ENCODE results near the gene TMEM147.
A peak's percentile ranks its signal among the peaks of the same experiment; 100 is the strongest.

TMEM147 gene

DNA sequence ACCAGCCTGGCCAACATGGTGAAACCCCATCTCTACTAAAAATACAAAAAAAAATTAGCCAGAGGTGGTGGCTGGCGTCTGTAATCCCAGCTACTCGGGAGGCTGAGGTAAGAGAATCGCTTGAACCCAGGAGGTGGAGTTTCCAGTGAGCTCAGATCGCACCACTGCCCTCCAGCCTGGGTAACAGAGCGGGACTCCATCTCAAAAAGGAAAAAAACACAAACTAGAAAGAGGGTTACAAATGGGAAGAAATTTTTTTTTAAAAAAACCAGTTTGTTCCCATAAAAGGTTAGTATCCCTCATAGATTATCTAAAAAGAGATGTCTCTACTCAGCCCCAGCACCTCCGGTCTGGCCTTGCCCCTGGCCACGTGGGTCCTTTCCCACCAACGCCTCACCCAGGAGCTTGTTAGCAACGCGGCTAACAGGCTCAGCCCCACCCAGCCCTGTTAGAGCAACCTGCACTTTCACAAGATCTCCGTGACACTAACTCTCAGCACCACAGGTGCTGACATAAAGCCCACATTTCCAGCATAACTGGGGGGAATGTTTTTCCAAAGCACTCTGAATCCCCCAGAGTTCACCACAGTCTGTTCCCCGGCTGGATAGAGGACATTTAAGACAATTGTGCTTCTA lies 36.3 kb upstream of the TMEM147 start (continued):
- TF ChIP-seq, protein P1, sequence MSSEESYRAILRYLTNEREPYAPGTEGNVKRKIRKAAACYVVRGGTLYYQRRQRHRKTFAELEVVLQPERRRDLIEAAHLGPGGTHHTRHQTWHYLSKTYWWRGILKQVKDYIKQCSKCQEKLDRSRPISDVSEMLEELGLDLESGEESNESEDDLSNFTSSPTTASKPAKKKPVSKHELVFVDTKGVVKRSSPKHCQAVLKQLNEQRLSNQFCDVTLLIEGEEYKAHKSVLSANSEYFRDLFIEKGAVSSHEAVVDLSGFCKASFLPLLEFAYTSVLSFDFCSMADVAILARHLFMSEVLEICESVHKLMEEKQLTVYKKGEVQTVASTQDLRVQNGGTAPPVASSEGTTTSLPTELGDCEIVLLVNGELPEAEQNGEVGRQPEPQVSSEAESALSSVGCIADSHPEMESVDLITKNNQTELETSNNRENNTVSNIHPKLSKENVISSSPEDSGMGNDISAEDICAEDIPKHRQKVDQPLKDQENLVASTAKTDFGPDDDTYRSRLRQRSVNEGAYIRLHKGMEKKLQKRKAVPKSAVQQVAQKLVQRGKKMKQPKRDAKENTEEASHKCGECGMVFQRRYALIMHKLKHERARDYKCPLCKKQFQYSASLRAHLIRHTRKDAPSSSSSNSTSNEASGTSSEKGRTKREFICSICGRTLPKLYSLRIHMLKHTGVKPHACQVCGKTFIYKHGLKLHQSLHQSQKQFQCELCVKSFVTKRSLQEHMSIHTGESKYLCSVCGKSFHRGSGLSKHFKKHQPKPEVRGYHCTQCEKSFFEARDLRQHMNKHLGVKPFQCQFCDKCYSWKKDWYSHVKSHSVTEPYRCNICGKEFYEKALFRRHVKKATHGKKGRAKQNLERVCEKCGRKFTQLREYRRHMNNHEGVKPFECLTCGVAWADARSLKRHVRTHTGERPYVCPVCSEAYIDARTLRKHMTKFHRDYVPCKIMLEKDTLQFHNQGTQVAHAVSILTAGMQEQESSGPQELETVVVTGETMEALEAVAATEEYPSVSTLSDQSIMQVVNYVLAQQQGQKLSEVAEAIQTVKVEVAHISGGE (tag by site-specific recombination; conservative IDR thresholded peaks at IDR 0.05; ENCODE audit: low read depth), result peak; percentile 93
- TF ChIP-seq ZNF548 (tag by site-specific recombination; IDR thresholded peaks at IDR 0.05), result 0 out of 2 replicates have a peak, but pooled peaks have one; percentile 21
- TF ChIP-seq KLF16 (tag by site-specific recombination; IDR thresholded peaks at IDR 0.05), result 0 out of 2 replicates have a peak, but pooled peaks have one; percentile 33
- TF ChIP-seq, protein P2, sequence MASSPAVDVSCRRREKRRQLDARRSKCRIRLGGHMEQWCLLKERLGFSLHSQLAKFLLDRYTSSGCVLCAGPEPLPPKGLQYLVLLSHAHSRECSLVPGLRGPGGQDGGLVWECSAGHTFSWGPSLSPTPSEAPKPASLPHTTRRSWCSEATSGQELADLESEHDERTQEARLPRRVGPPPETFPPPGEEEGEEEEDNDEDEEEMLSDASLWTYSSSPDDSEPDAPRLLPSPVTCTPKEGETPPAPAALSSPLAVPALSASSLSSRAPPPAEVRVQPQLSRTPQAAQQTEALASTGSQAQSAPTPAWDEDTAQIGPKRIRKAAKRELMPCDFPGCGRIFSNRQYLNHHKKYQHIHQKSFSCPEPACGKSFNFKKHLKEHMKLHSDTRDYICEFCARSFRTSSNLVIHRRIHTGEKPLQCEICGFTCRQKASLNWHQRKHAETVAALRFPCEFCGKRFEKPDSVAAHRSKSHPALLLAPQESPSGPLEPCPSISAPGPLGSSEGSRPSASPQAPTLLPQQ (tag by site-specific recombination; IDR thresholded peaks at IDR 0.05), result no peak
- TF ChIP-seq, protein P3, sequence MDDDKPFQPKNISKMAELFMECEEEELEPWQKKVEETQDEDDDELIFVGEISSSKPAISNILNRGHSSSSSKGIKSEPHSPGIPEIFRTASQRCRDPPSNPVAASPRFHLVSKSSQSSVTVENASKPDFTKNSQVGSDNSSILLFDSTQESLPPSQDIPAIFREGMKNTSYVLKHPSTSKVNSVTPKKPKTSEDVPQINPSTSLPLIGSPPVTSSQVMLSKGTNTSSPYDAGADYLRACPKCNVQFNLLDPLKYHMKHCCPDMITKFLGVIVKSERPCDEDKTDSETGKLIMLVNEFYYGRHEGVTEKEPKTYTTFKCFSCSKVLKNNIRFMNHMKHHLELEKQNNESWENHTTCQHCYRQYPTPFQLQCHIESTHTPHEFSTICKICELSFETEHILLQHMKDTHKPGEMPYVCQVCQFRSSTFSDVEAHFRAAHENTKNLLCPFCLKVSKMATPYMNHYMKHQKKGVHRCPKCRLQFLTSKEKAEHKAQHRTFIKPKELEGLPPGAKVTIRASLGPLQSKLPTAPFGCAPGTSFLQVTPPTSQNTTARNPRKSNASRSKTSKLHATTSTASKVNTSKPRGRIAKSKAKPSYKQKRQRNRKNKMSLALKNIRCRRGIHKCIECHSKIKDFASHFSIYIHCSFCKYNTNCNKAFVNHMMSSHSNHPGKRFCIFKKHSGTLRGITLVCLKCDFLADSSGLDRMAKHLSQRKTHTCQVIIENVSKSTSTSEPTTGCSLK (tag by site-specific recombination; IDR thresholded peaks at IDR 0.05), result no peak
- TF ChIP-seq EGR2 (tag by site-specific recombination; IDR thresholded peaks at IDR 0.05; ENCODE audit: low read depth), result 0 out of 2 replicates have a peak, but pooled peaks have one; percentile 14
- peak; percentile 55; the same call in 1 of the 2 replicates for TF ChIP-seq ZNF561 (tag by site-specific recombination; IDR thresholded peaks at IDR 0.05; ENCODE audit: borderline replicate concordance)
- TF ChIP-seq, protein P4, sequence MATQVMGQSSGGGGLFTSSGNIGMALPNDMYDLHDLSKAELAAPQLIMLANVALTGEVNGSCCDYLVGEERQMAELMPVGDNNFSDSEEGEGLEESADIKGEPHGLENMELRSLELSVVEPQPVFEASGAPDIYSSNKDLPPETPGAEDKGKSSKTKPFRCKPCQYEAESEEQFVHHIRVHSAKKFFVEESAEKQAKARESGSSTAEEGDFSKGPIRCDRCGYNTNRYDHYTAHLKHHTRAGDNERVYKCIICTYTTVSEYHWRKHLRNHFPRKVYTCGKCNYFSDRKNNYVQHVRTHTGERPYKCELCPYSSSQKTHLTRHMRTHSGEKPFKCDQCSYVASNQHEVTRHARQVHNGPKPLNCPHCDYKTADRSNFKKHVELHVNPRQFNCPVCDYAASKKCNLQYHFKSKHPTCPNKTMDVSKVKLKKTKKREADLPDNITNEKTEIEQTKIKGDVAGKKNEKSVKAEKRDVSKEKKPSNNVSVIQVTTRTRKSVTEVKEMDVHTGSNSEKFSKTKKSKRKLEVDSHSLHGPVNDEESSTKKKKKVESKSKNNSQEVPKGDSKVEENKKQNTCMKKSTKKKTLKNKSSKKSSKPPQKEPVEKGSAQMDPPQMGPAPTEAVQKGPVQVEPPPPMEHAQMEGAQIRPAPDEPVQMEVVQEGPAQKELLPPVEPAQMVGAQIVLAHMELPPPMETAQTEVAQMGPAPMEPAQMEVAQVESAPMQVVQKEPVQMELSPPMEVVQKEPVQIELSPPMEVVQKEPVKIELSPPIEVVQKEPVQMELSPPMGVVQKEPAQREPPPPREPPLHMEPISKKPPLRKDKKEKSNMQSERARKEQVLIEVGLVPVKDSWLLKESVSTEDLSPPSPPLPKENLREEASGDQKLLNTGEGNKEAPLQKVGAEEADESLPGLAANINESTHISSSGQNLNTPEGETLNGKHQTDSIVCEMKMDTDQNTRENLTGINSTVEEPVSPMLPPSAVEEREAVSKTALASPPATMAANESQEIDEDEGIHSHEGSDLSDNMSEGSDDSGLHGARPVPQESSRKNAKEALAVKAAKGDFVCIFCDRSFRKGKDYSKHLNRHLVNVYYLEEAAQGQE (tag by site-specific recombination; IDR thresholded peaks at IDR 0.05), result 0 out of 2 replicates have a peak, but pooled peaks have one; percentile 34
- no peak; the same call in 1 of the 2 replicates for TF ChIP-seq ZXDB (tag by site-specific recombination; IDR thresholded peaks at IDR 0.05)

GRCh38 chr19:35509861-35510625 lies 35.4 kb upstream of the TMEM147 start:
- peak overlapping the region; percentile 48 for H3K4me3 ChIP-seq (ENCODE audit: low read depth, low read length)
- H3K27ac ChIP-seq (ENCODE audit: extremely low read depth, low read depth, low read length), result peak overlapping the region; percentile 99
- H3K36me3 ChIP-seq (ENCODE audit: control insufficient read depth in 2 of 2, insufficient read depth in 1 of 2, low read length in 2 of 2), result peaks cover 7 to 28% of the 10 kb centered on the region in 2 experiments
- no peaks in the 10 kb centered on the region; the same call in 1 of the 2 replicates for H3K9me3 ChIP-seq (ENCODE audit: control insufficient read depth, insufficient read depth, low read depth, low read length)
- H3K4me1 ChIP-seq (ENCODE audit: control insufficient read depth, insufficient read depth, low read length), result peaks cover 15% of the 10 kb centered on the region
- ChIA-PET CTCF (interaction anchor here (0.5 to 9.8 kb wide), 106 partner anchors 8 to 1675 kb away, joined by 3 to 176 read pairs (median 4); partner anchors contain the start of genes ALKBH6, FFAR1, HAMP and HAUS5), POLR2A (interaction anchor here (0.5 to 2.2 kb wide), 32 partner anchors 10 to 605 kb away, joined by 3 to 18 read pairs (median 5); partner anchors contain the start of genes COX6B1, HAUS5, LIN37 and POLR2I)
- TF ChIP-seq ZNF341 (tag by site-specific recombination; IDR thresholded peaks at IDR 0.05; ENCODE audit: low read depth) (peak; percentile 80), ZNF518A (tag by site-specific recombination; conservative IDR thresholded peaks at IDR 0.05; ENCODE audit: low read depth) (peak; percentile 25; the same call in 1 of the 2 replicates), OVOL3 (tag by site-specific recombination; IDR thresholded peaks at IDR 0.05) (peak; percentile 75; the same call in 1 of the 2 replicates), ZNF626 (tag by site-specific recombination; IDR thresholded peaks at IDR 0.05) (no peak), ZNF555 (tag by site-specific recombination; conservative IDR thresholded peaks at IDR 0.05) (no peak)
- TF ChIP-seq, protein P5, sequence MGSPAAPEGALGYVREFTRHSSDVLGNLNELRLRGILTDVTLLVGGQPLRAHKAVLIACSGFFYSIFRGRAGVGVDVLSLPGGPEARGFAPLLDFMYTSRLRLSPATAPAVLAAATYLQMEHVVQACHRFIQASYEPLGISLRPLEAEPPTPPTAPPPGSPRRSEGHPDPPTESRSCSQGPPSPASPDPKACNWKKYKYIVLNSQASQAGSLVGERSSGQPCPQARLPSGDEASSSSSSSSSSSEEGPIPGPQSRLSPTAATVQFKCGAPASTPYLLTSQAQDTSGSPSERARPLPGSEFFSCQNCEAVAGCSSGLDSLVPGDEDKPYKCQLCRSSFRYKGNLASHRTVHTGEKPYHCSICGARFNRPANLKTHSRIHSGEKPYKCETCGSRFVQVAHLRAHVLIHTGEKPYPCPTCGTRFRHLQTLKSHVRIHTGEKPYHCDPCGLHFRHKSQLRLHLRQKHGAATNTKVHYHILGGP (tag by site-specific recombination; IDR thresholded peaks at IDR 0.05), result no peak

Data from HEK293 (cell line).